CD14-positive monocyte (primary cell): ENCODE data around the gene COL4A2. TPM values are rescaled to one million over a fixed set of nuclear protein-coding genes. Genes with fewer than 3 reads are reported as not detected.

Experiments used
- DNase-seq, 3 donors: peaks; one replicate each; pipeline ENCODE4 v3.0.0-alpha.2; 2011 to 2022
- H2AFZ ChIP-seq: 2 replicates; pipeline ENCODE4 v1.6.0; 2012; ENCODE audit warnings: mild to moderate bottlenecking, low read depth, low read length, inconsistent platforms; ENCODE audit not compliant: insufficient read depth, poor library complexity, severe bottlenecking
- H3K27ac ChIP-seq, 2 donors: 1 replicate in 1 of 2; 2 replicates in 1 of 2; pipeline ENCODE4 v1.5.1; 2012 to 2013; ENCODE audit warnings: low read length in 2 of 2, control low read depth in 1 of 2, inconsistent platforms in 1 of 2, low read depth in 1 of 2, mild to moderate bottlenecking in 1 of 2
- H3K27me3 ChIP-seq, 2 donors: one replicate each; pipeline versions ENCODE4 v1.6.0 to v1.6.1; 2011 to 2013; ENCODE audit warnings: low read length in 2 of 2; ENCODE audit not compliant: control insufficient read depth in 2 of 2, insufficient read depth in 2 of 2
- H3K36me3 ChIP-seq, 2 donors: replicated peaks in 1 of 2; 1 replicate in 1 of 2; 2 replicates in 1 of 2; pipeline versions ENCODE4 v1.5.1 to v1.6.1; 2012 to 2013; ENCODE audit warnings: low read length in 2 of 2, control low read depth in 1 of 2, inconsistent platforms in 1 of 2, mild to moderate bottlenecking in 1 of 2; ENCODE audit not compliant: insufficient read depth in 2 of 2, control insufficient read depth in 1 of 2
- H3K4me1 ChIP-seq, 2 donors: 1 replicate in 1 of 2; 2 replicates in 1 of 2; pipeline versions ENCODE4 v1.5.1 to v1.6.1; 2012 to 2013; ENCODE audit warnings: low read length in 2 of 2, control low read depth in 1 of 2, inconsistent platforms in 1 of 2, mild to moderate bottlenecking in 1 of 2, moderate library complexity in 1 of 2; ENCODE audit not compliant: insufficient read depth in 2 of 2, control insufficient read depth in 1 of 2
- H3K4me2 ChIP-seq: replicated peaks from 2 replicates; pipeline ENCODE3; 2012; ENCODE audit warnings: low read length, moderate library complexity, mild to moderate bottlenecking; ENCODE audit not compliant: poor library complexity, severe bottlenecking; ENCODE audit errors: extremely low read depth
- H3K4me3 ChIP-seq, 3 experiments: fragments of 200-600 bp in 1 of 3; sonication (generic) in 1 of 3; replicated peaks in 1 of 3; 1 replicate in 2 of 3; 2 replicates in 1 of 3; pipeline ENCODE4 v1.5.1; 2011 to 2013; ENCODE audit warnings: low read length in 3 of 3, mild to moderate bottlenecking in 3 of 3, control low read depth in 2 of 3, low read depth in 2 of 3, inconsistent platforms in 1 of 3, moderate library complexity in 1 of 3
- H3K79me2 ChIP-seq: 2 replicates; pipeline ENCODE4 v1.6.0; 2012; ENCODE audit warnings: mild to moderate bottlenecking, control low read depth, inconsistent platforms, low read length, moderate library complexity; ENCODE audit not compliant: insufficient read depth
- H3K9ac ChIP-seq: 2 replicates; pipeline ENCODE4 v1.6.0; 2017; ENCODE audit warnings: low read length, mild to moderate bottlenecking; ENCODE audit not compliant: insufficient read depth, poor library complexity, severe bottlenecking
- H3K9me3 ChIP-seq, 2 donors: replicated peaks in 1 of 2; 1 replicate in 1 of 2; 2 replicates in 1 of 2; pipeline versions ENCODE4 v1.5.1 to v1.6.1; 2012 to 2013; ENCODE audit warnings: low read length in 2 of 2, control low read depth in 1 of 2; ENCODE audit not compliant: control insufficient read depth in 1 of 2, insufficient read depth in 1 of 2
- H4K20me1 ChIP-seq: 2 replicates; pipeline ENCODE4 v1.6.0; 2012; ENCODE audit warnings: mild to moderate bottlenecking, low read length, control low read depth, moderate library complexity; ENCODE audit not compliant: insufficient read depth
- H3K27ac Mint-ChIP-seq, 7 donors: one replicate each; pipeline ENCODE4 v1.8.0; 2020; ENCODE audit warnings: mild to moderate bottlenecking in 7 of 7, mixed read lengths in 7 of 7, moderate library complexity in 6 of 7, inconsistent platforms in 2 of 7
- H3K27me3 Mint-ChIP-seq, 3 donors: one replicate each; pipeline ENCODE4 v1.8.0; 2021 to 2022; ENCODE audit warnings: low read depth in 3 of 3, mild to moderate bottlenecking in 3 of 3, mixed read lengths in 3 of 3, moderate library complexity in 3 of 3, inconsistent platforms in 1 of 3
- H3K36me3 Mint-ChIP-seq, 2 donors: one replicate each; pipeline ENCODE4 v1.8.0; 2020; ENCODE audit warnings: mixed read lengths in 2 of 2, inconsistent platforms in 1 of 2, mild to moderate bottlenecking in 1 of 2
- H3K4me1 Mint-ChIP-seq: one replicate; pipeline ENCODE4 v1.8.0; 2020; ENCODE audit warnings: mild to moderate bottlenecking, mixed read lengths
- H3K4me3 Mint-ChIP-seq, 2 donors: one replicate each; pipeline ENCODE4 v1.8.0; 2020; ENCODE audit warnings: mild to moderate bottlenecking in 2 of 2, mixed read lengths in 2 of 2, moderate library complexity in 1 of 2
- H3K9me3 Mint-ChIP-seq, 7 donors: one replicate each; pipeline ENCODE4 v1.8.0; 2020 to 2022; ENCODE audit warnings: mixed read lengths in 7 of 7, mild to moderate bottlenecking in 6 of 7, moderate library complexity in 6 of 7, inconsistent platforms in 2 of 7
- CTCF ChIP-seq: fragments of 200-600 bp; IDR thresholded peaks from one replicate; pipeline ENCODE4 v1.8.0; 2022; ENCODE audit warnings: antibody characterized with exemption, mild to moderate bottlenecking
- WGBS: methylation state at CpG from one replicate; pipeline ENCODE4 v1.1.5; 2013; ENCODE audit warnings: missing lambda C conversion rate; ENCODE audit not compliant: insufficient coverage; 5-methylcytosine and 5-hydroxymethylcytosine counted together
- intact Hi-C, 2 donors: fragments of 100-400 bp; cut with micrococcal nuclease; formaldehyde crosslinking; loops; one replicate each; pipeline versions ENCODE4 v1.15.0 to v1.15.1; 2023
- polyA plus RNA-seq, 3 donors: library from polyadenylated mRNA; depleted of rRNA in 1 of 3; unstranded in 2 of 3; stranded (reverse) in 1 of 3; fragments of 300-500 nt in 2 of 3; fragments of >200 nt in 1 of 3; fragmentation: Illumina TruSeq in 2 of 3; gene quantifications; 1 replicate in 2 of 3; 2 replicates in 1 of 3; pipeline ENCODE4 v1.2.3, GENCODE V29; 2012 to 2021

COL4A2 gene
- polyA plus RNA-seq, 3 donors, result not detected

DNA sequence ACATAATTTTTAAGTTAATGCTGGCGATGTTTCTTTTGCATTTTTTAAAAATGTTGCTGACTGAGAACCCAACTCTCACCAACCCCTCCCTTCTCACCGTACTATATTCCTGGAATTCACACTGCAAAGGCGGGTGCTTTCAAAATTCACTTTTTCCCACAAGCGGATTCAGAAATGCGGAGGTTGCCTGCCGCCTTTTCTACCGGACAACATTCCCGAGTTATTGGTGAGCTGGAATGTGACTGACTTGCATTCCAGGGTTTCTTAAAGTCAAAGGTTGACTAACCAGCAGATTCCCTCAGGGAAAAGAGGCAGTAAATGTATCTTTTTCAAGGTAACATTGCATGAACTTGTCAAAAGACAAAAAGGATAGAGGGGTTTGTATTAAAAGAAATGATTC is 141.1 kb downstream of the COL4A2 start:
- Mint-ChIP-seq H3K4me1 (peaks cover 9% of the 10 kb centered on the region), H3K27ac (no peak overlapping the region), H3K36me3 (no peaks in the 10 kb centered on the region), H3K9me3 (peaks cover 0 to 1% (median 0%) of the 10 kb centered on the region in 7 donors), H3K27me3 (peaks cover 9 to 28% (median 11%) of the 10 kb centered on the region in 3 donors), H3K4me3 (no peak overlapping the region)
- intact Hi-C loops, result no loop called here
- no peaks in the 10 kb centered on the region for H3K9me3 ChIP-seq
- no peak overlapping the region for H3K9ac ChIP-seq
- H3K27ac ChIP-seq, result no peak overlapping the region
- H3K79me2 ChIP-seq, result no peaks in the 10 kb centered on the region
- H4K20me1 ChIP-seq, result no peaks in the 10 kb centered on the region
- WGBS, result 100% methylated on average over 1 of the region's 8 CpGs
- peaks cover 0 to 4% of the 10 kb centered on the region in 2 donors for H3K27me3 ChIP-seq
- H3K4me2 ChIP-seq, result no peak overlapping the region
- H2AFZ ChIP-seq, result no peak overlapping the region
- no peaks in the 10 kb centered on the region for H3K4me1 ChIP-seq
- H3K36me3 ChIP-seq, result no peaks in the 10 kb centered on the region
- no peak for TF ChIP-seq CTCF
- DNase-seq, result no peak
- no peak overlapping the region for H3K4me3 ChIP-seq

- Histone ChIP-seq H3K4me3 (no peak overlapping the region), H3K36me3 (no peaks in the 10 kb centered on the region), H4K20me1 (no peaks in the 10 kb centered on the region), H3K4me2 (no peak overlapping the region), H3K9me3 (no peaks in the 10 kb centered on the region), H3K27ac (no peak overlapping the region), H3K79me2 (no peaks in the 10 kb centered on the region), H3K27me3 (peaks cover 0 to 4% of the 10 kb centered on the region in 2 donors), H2AFZ (no peak overlapping the region), H3K4me1 (no peaks in the 10 kb centered on the region), H3K9ac (no peak overlapping the region)
- no peak for TF ChIP-seq CTCF
- intact Hi-C loops, result no loop called here
- Mint-ChIP-seq H3K27me3 (peaks cover 7 to 24% (median 12%) of the 10 kb centered on the region in 3 donors), H3K27ac (no peak overlapping the region), H3K4me1 (peaks cover 6% of the 10 kb centered on the region), H3K36me3 (no peaks in the 10 kb centered on the region), H3K4me3 (no peak overlapping the region), H3K9me3 (peaks cover 0 to 1% (median 0%) of the 10 kb centered on the region in 7 donors)
- WGBS, result 93% methylated on average over 12 of the region's 12 CpGs
- DNase-seq, result no peak
These were observed 141.6 kb downstream of the COL4A2 start for GRCh38 chr13:110448677-110449076.
